Prostate gland (tissue), 2 donors: Measurements from ENCODE around the gene DEAF1. TPM values are rescaled to one million over a fixed set of nuclear protein-coding genes. Genes with fewer than 3 reads are reported as not detected.

Source experiments
- DNase-seq: peaks from one replicate; pipeline ENCODE4 v3.0.0-alpha.2; 2019; ENCODE audit warnings: low spot score
- H3K27ac ChIP-seq, 2 donors: fragments of 200-600 bp; sonication (generic); 2 replicates each; pipeline ENCODE4 v1.5.1; 2017 to 2019
- H3K27me3 ChIP-seq: fragments of 200-600 bp; sonication (generic); replicated peaks from 2 replicates; pipeline ENCODE4 v1.5.1; 2019; ENCODE audit not compliant: insufficient read depth
- H3K36me3 ChIP-seq, 2 donors: fragments of 200-600 bp; sonication (generic); 1 replicate in 1 of 2; 2 replicates in 1 of 2; pipeline versions ENCODE4 v1.5.1 to v1.8.1; 2017 to 2019
- H3K4me1 ChIP-seq: fragments of 200-600 bp; sonication (generic); replicated peaks from 2 replicates; pipeline ENCODE4 v1.5.1; 2019
- H3K4me3 ChIP-seq, 2 donors: fragments of 200-600 bp; sonication (generic); 2 replicates each; pipeline ENCODE4 v1.5.1; 2017 to 2019
- H3K9me3 ChIP-seq: fragments of 200-600 bp; sonication (generic); 2 replicates; pipeline ENCODE4 v1.5.1; 2017
- POLR2A ChIP-seq: fragments of 450-650 bp; IDR thresholded peaks from one replicate; pipeline ENCODE4 v1.6.1; 2016; ENCODE audit warnings: antibody characterized with exemption, mild to moderate bottlenecking
- POLR2AphosphoS5 ChIP-seq: sonication (generic); formaldehyde crosslinking; IDR thresholded peaks from one replicate; pipeline ENCODE4 v1.6.1; 2017; ENCODE audit warnings: antibody characterized with exemption
- WGBS: methylation state at CpG from one replicate; pipeline ENCODE4 v1.1.5; 2018; 5-methylcytosine and 5-hydroxymethylcytosine counted together
- intact Hi-C: fragments of 100-400 bp; cut with DNase I; formaldehyde crosslinking; loops from one replicate; pipeline ENCODE4 v1.14.2; 2022
- total RNA-seq, 2 donors: library from RNA; depleted of rRNA; stranded (reverse); fragments of >200 nt; gene quantifications; one replicate each; pipeline ENCODE4 v1.1.0, GENCODE V29; 2016
- TF ChIP-seq, protein P1 (sequence below), 4 experiments: fragments of 200-600 bp in 2 of 4; fragments of 450-650 bp in 2 of 4; sonication (generic) in 2 of 4; IDR thresholded peaks; 1 replicate in 3 of 4; 2 replicates in 1 of 4; pipeline ENCODE4 v1.5.1; 2016 to 2019; ENCODE audit warnings: antibody characterized with exemption in 4 of 4, mild to moderate bottlenecking in 2 of 4, moderate library complexity in 2 of 4

DEAF1 gene
- total RNA-seq, 2 donors from 2014 or later = 53.5 to 102 TPM

DNA sequence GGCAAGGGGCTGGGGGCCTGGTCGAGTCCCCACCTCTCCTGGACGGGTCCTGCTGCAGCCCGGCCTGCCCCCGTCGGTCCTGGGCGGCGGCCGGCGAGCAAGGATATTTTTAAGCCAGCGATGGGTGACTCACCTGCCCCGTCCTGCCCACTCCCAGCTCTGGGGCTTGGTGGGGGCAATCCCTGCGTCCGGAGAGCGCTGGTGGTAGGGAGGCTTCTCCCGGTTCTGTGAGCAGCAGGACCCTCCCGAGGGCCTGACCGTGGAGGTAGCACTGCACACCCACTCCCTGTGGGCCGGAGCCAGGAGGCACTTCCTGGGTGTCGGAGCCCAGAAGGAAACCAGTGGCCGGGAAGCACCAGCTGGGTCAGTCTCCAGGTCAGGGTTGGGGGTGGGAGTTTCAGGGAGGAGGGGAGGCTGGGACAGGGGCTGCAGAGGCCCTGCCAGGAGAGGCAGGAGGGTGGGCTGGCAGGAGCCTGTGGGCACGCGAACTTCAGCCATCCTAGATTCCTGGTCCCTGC is 11.5 kb upstream of the DEAF1 start:
- TF ChIP-seq POLR2A = no peak
- no peak for TF ChIP-seq POLR2AphosphoS5
- TF ChIP-seq, protein P1, sequence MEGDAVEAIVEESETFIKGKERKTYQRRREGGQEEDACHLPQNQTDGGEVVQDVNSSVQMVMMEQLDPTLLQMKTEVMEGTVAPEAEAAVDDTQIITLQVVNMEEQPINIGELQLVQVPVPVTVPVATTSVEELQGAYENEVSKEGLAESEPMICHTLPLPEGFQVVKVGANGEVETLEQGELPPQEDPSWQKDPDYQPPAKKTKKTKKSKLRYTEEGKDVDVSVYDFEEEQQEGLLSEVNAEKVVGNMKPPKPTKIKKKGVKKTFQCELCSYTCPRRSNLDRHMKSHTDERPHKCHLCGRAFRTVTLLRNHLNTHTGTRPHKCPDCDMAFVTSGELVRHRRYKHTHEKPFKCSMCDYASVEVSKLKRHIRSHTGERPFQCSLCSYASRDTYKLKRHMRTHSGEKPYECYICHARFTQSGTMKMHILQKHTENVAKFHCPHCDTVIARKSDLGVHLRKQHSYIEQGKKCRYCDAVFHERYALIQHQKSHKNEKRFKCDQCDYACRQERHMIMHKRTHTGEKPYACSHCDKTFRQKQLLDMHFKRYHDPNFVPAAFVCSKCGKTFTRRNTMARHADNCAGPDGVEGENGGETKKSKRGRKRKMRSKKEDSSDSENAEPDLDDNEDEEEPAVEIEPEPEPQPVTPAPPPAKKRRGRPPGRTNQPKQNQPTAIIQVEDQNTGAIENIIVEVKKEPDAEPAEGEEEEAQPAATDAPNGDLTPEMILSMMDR (IDR thresholded peaks at IDR 0.05) = no peak
- Histone ChIP-seq H3K4me1 (peaks cover 36% of the 10 kb centered on the region), H3K9me3 (no peaks in the 10 kb centered on the region), H3K27ac (peak overlapping the region; percentile 88 to 91), H3K27me3 (no peaks in the 10 kb centered on the region), H3K36me3 (no peaks in the 10 kb centered on the region), H3K4me3 (peak overlapping the region; percentile 59 to 75)
- intact Hi-C loops = no loop called here
- DNase-seq = peak; percentile 30
- 4% methylated on average over 20 of the region's 22 CpGs for WGBS

DNA sequence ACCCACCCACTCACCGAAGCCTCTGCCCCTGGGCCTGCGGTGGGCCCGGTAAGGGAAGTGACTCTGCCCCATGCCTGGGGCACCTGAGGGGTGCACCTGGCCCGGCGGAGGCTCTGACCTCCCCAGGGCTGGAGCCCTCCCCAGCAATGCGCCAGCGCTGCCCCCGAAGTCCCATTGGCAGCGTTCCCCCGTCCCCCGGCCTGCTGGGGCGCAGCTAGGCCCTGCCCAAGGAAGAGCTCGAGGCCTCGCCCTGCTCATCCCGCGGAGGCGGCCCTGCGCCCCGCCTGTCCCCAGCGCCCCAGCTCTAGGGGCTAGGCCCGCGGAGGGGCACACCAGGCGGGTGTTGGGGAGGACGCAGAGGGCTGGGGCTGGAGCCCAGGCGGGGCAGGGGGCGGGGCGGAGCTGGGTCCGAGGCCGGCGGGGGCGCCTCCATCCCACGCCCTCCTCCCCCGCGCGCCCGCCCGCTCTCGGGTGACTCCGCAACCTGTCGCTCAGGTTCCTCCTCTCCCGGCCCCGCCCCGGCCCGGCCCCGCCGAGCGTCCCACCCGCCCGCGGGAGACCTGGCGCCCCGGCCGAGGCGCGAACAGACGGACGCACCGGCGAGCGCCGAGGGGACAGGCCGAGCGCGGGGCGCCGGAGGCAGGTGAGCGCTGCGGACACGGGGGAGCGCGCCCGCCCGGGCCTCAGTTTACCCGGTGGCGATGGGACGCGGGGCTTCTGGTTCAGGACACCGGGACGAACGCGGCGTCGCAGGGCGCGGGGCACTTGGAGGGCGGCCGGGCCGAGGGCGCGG is 10.8 kb upstream of the DEAF1 start, which contains the start of gene EPS8L2:
EPS8L2 (plus strand) TSS at position 586 of the 793 bp plus-strand sequence. CDS start 3,177 bp downstream, outside the sequence.
- intact Hi-C loops = no loop called here
- Histone ChIP-seq H3K4me1 (peaks cover 36% of the 10 kb centered on the region), H3K4me3 (peak within 1 kb of the TSS; percentile 59 to 75), H3K9me3 (no peaks in the 10 kb centered on the region), H3K27me3 (no peaks in the 10 kb centered on the region), H3K36me3 (no peaks in the 10 kb centered on the region), H3K27ac (peak within 1 kb of the TSS; percentile 88 to 91)
- WGBS = 6% methylated on average over 57 of the region's 90 CpGs
- TF ChIP-seq POLR2A (peak; percentile 55), POLR2AphosphoS5 (no peak)
- DNase-seq = peak; percentile 76

DNA sequence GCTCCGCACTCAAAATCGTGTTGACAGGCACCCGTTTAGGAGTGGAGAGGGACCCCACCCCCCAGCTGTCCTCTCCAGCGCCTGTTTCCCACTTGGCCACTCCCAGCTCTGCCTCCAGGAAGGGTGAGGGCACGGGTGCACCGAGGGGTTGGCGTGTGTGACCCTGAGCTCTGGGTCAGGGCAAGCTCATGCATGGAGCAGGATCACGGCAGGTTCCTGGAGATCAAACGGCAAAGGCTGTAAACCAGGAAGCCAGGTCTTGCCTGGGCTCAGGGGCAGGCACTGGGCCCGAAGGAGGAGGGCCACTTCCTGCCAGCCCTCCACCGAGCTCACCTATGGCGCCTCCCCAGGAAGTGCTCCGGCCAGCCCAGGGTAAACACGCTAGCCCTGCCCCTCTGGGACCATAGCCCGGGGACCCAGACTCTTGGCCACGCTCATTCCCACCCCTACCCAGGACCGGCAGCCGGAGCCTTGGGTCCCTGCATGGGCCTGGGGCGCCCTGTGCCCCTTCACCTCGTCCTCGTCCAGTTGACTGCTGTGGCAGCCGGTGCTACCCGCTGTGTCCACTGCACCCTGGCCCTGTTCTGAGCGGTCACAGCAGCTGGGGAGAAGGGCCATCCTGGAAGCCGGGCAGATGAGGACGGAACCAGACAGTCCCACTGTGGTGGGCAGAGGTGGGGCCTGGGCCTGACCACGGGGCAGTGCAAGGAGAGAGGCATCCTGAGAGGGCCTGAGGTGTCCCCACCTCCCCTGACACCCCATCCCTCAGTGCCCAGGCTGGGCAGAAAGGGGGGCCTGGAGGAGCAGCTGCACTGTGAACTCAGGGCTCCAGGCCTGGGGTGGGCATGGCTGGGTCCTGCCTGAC is 10.0 kb upstream of the DEAF1 start:
- DNase-seq = peak; percentile 82
- H3K4me1 ChIP-seq = peaks cover 36% of the 10 kb centered on the region
- 44% methylated on average over 27 of the region's 27 CpGs for WGBS
- H3K27me3 ChIP-seq = no peaks in the 10 kb centered on the region
- no peaks in the 10 kb centered on the region for H3K9me3 ChIP-seq
- H3K27ac ChIP-seq = peak overlapping the region; percentile 88 to 91
- H3K36me3 ChIP-seq = no peaks in the 10 kb centered on the region
- TF ChIP-seq POLR2AphosphoS5 = peak; percentile 65
- peak; percentile 65 for TF ChIP-seq POLR2A
- TF ChIP-seq, protein P1 (IDR thresholded peaks at IDR 0.05) = no peak
- intact Hi-C loops = no loop called here
- peak overlapping the region; percentile 59 to 75 for H3K4me3 ChIP-seq

DNA sequence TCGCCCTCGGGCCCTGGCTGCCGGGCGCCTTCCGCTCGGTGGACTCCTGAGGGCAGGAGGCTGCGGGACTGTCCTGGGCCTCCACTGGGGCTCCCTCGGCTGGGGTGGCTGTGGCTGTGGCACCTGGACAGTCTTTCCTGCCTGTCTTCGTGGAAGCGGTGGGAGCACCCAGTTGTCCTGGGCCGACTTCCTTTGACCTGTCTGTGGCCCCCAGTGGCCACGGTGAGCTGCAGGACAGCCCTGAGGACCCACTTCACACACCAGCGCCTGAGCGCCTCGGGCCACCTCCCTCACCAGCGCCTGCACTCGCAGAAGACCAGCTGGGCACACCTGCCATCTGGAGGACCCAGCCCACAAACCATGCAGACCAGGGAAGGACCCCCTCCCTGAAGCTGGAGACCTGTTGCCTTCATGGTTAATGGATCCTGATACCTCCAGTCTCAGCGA is 9.2 kb upstream of the DEAF1 start:
- H3K4me3 ChIP-seq = peak overlapping the region in 1 of 2 donors; percentile 75
- H3K4me1 ChIP-seq = peaks cover 33% of the 10 kb centered on the region
- H3K27me3 ChIP-seq = no peaks in the 10 kb centered on the region
- no peaks in the 10 kb centered on the region for H3K9me3 ChIP-seq
- intact Hi-C loops = no loop called here
- peak overlapping the region; percentile 88 to 91 for H3K27ac ChIP-seq
- WGBS = 92% methylated on average over 18 of the region's 18 CpGs
- no peaks in the 10 kb centered on the region for H3K36me3 ChIP-seq
- no peak for TF ChIP-seq POLR2A
- TF ChIP-seq, protein P1 (IDR thresholded peaks at IDR 0.05) = no peak
- no peak for TF ChIP-seq POLR2AphosphoS5
- no peak for DNase-seq

DNA sequence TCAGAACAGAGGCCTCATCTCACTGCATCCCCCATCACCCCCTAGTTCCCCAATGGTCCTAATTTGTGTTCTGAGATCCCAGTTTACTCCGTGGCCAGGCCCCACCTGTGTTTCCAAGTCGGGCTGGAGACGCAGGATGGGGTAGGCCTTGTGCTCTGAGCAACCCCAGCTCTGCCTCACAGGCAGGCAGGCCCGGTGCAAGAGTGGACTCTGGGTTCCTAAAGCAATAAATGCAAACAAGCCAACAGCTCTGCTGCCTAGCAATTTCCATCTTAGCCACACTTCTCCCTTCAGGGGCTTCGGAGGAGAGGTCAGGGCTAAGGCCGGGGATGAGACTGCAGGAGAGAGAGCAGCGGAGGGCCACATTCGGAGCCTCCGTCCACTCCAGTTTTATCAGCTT is 8.5 kb upstream of the DEAF1 start:
- WGBS = 95% methylated on average over 9 of the region's 9 CpGs
- intact Hi-C loops = no loop called here
- Histone ChIP-seq H3K4me1 (peaks cover 30% of the 10 kb centered on the region), H3K27me3 (no peaks in the 10 kb centered on the region), H3K36me3 (no peaks in the 10 kb centered on the region), H3K9me3 (no peaks in the 10 kb centered on the region), H3K27ac (peak overlapping the region; percentile 76 to 91), H3K4me3 (no peak overlapping the region)
- TF ChIP-seq, protein P1 (IDR thresholded peaks at IDR 0.05) = no peak
- TF ChIP-seq POLR2AphosphoS5 (no peak), POLR2A (no peak)
- DNase-seq = no peak
